LNCAP (cell line): ENCODE data around the gene AGPAT3.

Experiments
- TF ChIP-seq, protein P1 (sequence below): fragments of 450-650 bp; IDR thresholded peaks from 2 replicates; pipeline ENCODE4 v1.5.1; 2017; ENCODE audit warnings: mild to moderate bottlenecking

Gene AGPAT3, protein sequence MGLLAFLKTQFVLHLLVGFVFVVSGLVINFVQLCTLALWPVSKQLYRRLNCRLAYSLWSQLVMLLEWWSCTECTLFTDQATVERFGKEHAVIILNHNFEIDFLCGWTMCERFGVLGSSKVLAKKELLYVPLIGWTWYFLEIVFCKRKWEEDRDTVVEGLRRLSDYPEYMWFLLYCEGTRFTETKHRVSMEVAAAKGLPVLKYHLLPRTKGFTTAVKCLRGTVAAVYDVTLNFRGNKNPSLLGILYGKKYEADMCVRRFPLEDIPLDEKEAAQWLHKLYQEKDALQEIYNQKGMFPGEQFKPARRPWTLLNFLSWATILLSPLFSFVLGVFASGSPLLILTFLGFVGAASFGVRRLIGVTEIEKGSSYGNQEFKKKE

GRCh38 chr21:43864962-43865539 is at the start of gene AGPAT3:
TSS of gene AGPAT3 (plus strand) at chr21:43865223. CDS start at chr21:43959682, 94,459 bp downstream.
- TF ChIP-seq, protein P1, sequence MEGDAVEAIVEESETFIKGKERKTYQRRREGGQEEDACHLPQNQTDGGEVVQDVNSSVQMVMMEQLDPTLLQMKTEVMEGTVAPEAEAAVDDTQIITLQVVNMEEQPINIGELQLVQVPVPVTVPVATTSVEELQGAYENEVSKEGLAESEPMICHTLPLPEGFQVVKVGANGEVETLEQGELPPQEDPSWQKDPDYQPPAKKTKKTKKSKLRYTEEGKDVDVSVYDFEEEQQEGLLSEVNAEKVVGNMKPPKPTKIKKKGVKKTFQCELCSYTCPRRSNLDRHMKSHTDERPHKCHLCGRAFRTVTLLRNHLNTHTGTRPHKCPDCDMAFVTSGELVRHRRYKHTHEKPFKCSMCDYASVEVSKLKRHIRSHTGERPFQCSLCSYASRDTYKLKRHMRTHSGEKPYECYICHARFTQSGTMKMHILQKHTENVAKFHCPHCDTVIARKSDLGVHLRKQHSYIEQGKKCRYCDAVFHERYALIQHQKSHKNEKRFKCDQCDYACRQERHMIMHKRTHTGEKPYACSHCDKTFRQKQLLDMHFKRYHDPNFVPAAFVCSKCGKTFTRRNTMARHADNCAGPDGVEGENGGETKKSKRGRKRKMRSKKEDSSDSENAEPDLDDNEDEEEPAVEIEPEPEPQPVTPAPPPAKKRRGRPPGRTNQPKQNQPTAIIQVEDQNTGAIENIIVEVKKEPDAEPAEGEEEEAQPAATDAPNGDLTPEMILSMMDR, result no peak

DNA sequence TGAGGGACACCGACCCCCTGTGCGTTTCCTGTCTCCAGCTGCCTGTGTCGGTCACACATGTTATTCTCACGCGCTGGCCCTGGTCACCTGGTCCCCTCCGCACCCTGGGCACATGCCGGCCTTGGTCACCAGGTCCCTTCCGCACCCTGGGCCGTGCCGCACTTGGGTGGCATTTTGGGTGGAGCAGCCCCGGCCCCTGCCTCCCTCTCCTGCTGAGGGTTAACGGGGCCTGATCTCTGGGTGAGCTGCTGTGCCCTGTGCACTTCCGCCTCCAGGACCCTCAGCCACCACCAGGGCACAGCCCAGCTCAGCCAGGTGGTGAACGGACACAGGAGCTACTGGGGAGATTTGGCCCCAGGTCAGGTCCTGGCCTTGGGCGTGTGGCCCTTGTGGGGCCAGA is 49.0 kb upstream of the AGPAT3 start:
- TF ChIP-seq, protein P1, result no peak

DNA sequence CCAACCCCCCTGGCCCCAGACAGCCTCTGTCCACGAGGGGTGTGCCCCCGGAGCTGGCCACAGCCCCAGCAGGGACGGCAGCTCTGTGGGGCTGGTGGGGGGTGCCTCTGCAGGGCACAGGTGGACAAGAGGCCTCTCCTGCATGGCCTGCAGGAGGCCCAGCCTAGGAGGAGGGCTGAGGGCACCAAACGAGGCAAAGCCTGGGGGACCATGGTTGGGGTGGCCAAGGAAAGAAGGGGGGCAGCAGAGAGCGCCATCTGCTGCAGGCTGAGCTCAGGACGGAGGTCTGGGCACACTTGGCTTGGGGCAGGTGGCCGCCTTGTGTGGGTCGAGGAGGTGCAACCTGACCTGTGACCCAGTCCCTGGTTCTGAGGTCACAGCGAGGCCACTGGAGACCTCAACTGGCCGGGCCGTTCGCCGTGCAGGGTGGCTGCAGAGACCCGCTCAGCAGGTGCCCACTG is 48.4 kb upstream of the AGPAT3 start:
- TF ChIP-seq, protein P1, result no peak

DNA sequence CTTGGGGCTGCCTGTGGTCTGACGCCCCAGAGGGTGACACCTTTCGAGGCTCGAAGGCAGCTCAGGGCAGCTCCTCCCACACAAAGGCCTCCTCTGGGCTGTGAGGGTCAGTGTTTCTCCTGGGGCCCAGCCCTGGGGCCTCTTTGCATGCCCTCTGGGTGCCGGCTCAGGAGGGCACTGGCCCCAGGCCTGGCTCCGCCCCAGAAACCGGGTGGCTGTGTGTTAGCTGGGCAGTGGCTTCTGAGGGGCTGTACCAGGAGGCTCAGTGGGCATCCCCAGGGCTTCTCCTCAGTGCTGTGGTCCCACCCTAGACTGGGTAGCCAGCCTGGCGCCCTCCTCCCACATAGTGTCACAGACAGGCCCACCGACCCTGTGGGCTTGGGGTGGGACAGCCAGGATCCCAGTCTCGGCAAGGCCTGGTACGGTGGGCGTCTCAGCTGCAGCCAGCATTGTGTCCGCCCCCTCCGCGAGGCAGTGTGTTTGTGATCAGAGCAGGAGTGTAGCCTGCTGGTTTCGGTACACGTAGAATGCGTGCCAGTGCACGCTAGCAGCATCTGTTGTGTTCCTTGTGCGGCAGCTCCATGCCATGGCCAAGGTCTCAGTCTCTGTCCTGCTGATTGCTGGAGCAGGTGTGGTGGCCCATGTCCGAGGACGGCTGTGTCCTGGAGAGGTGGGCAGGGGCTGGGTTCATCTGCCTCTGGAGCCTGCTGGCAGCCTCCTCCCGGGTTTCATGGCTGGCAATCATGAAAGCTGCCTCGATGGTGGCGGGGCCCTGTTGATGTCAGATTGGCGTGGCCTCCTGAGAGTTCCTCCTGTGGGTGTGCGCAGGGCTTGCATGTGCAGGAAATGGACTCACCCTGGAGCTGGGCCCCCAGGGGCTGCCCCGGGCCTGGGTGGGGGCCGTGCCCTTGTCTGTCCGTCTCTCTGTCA is 47.6 kb upstream of the AGPAT3 start:
- TF ChIP-seq, protein P1, result no peak

DNA sequence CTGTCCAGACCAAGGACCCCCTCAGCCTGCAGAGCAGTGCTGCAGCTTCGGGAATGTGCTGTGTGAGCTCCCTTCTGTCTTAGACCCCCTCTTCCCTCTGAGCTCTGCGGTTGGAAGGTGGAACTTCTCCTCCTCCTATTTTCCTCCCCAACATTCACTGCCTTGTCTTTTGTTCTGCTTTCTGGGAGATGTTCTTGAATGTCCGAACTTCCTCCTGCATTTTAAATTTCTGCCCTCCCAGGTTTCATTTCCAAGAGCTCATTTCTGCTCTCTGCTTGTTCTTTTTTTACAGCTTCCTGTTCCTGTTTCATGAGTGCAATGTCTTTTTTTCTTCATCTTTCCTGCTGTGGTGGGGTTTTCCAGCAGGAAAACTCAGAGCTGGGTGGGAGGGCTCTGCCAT is 46.3 kb upstream of the AGPAT3 start:
- TF ChIP-seq, protein P1, result no peak

DNA sequence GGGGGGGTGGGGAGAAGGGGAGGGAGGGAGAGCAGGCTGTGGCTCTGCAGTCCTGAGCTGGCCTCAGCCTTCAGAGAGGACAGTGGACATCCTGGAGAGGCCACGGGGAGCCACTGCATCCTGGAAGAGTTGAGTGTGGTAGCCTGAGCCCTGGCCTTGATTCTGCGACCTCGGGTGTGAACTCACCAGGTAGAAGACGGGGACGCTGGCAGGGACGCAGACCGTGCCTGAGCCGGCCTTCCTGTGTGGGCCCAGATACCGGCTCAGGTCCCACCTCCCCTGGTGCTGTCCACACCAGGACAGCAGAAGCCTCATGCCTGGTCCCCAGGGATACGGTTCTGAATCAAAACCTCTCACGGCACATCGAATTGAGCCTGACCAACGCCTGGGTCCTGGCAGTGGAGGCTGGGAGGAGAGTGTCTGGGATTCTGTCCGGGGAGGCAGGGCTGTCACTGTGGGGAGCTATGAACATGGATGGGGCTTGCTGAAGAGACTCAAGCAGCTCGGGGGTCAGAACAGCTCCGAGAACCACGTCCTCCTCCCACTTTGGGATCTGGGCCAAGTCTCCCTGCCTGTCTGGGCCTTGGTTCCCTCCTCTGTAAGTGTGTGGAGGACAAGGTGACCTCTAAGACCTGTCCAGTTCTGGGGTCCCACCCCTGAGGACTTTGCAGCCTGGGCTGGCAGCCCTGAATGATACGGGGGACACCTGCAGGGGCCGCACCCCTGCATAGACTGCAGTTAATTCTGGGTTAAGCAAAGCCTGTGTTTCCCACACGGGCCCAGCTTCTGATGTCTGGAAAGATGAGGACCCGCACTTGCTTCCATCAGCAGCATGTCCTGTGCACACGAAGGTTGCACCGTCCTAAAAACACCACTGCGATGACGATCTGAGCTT is 45.3 kb upstream of the AGPAT3 start:
- TF ChIP-seq, protein P1, result no peak
